ENCODE data around the gene SPANXN4.

DNA sequence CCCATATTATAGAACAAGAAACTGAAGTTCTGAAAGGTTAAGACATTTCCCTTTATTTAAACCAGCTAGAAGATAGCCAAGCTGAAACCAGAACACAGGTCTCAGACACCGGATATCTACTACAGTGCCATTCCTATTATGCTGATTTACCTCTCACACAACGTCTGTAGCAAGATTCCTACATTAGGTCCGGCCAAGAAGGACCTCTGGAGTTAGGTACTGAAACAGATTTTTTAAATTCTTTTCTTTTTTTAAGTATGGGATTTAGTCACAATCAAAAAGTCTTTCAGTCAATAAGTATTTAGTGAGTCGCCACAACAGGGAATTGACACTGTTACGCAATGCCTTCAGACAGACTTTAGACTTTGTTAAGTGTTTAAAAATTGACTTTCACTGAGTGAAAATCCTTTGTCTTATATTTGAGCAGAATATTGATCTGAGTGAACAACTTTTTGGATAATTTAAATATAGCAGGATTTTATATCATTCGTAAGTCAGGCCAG is 26.5 kb upstream of the SPANXN4 start:
- TF ChIP-seq, protein P1, sequence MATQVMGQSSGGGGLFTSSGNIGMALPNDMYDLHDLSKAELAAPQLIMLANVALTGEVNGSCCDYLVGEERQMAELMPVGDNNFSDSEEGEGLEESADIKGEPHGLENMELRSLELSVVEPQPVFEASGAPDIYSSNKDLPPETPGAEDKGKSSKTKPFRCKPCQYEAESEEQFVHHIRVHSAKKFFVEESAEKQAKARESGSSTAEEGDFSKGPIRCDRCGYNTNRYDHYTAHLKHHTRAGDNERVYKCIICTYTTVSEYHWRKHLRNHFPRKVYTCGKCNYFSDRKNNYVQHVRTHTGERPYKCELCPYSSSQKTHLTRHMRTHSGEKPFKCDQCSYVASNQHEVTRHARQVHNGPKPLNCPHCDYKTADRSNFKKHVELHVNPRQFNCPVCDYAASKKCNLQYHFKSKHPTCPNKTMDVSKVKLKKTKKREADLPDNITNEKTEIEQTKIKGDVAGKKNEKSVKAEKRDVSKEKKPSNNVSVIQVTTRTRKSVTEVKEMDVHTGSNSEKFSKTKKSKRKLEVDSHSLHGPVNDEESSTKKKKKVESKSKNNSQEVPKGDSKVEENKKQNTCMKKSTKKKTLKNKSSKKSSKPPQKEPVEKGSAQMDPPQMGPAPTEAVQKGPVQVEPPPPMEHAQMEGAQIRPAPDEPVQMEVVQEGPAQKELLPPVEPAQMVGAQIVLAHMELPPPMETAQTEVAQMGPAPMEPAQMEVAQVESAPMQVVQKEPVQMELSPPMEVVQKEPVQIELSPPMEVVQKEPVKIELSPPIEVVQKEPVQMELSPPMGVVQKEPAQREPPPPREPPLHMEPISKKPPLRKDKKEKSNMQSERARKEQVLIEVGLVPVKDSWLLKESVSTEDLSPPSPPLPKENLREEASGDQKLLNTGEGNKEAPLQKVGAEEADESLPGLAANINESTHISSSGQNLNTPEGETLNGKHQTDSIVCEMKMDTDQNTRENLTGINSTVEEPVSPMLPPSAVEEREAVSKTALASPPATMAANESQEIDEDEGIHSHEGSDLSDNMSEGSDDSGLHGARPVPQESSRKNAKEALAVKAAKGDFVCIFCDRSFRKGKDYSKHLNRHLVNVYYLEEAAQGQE (IDR thresholded peaks at IDR 0.05; ENCODE audit: unreplicated experiment): no peak
- TF ChIP-seq POLR2AphosphoS5 (IDR thresholded peaks at IDR 0.05; ENCODE audit: low read depth): no peak
- TF ChIP-seq, protein P2, sequence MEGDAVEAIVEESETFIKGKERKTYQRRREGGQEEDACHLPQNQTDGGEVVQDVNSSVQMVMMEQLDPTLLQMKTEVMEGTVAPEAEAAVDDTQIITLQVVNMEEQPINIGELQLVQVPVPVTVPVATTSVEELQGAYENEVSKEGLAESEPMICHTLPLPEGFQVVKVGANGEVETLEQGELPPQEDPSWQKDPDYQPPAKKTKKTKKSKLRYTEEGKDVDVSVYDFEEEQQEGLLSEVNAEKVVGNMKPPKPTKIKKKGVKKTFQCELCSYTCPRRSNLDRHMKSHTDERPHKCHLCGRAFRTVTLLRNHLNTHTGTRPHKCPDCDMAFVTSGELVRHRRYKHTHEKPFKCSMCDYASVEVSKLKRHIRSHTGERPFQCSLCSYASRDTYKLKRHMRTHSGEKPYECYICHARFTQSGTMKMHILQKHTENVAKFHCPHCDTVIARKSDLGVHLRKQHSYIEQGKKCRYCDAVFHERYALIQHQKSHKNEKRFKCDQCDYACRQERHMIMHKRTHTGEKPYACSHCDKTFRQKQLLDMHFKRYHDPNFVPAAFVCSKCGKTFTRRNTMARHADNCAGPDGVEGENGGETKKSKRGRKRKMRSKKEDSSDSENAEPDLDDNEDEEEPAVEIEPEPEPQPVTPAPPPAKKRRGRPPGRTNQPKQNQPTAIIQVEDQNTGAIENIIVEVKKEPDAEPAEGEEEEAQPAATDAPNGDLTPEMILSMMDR (conservative IDR thresholded peaks at IDR 0.05; ENCODE audit: low read depth in 2 of 2): no peak

Measured in GM23338 (cell line).